HEK293 (cell line): Measurements from ENCODE around the gene NUP62.

Source experiments
- CTCF ChIA-PET: fragments of 350-600 bp; formaldehyde crosslinking; extraction: SDS; loops from one replicate; lab custom pipeline; 2021; ENCODE audit warnings: antibody characterized with exemption; lab: Yijun Ruan, JAX
- POLR2A ChIA-PET: fragments of 300-600 bp; formaldehyde crosslinking; extraction: SDS; loops from one replicate; lab custom pipeline; 2020; ENCODE audit warnings: antibody characterized with exemption, inconsistent platforms; lab: Yijun Ruan, JAX
- H3K27ac ChIP-seq: fragments of 200-500 bp; sonication (Bioruptor generic); 2 replicates; pipeline ENCODE4 v1.5.1; 2014; ENCODE audit warnings: low read depth, low read length, control low read depth, inconsistent platforms; ENCODE audit errors: extremely low read depth
- H3K36me3 ChIP-seq, 2 experiments: fragments of 200-500 bp in 1 of 2; sonication (Bioruptor generic) in 1 of 2; 1 replicate in 1 of 2; 2 replicates in 1 of 2; pipeline ENCODE4 v1.5.1; 2014 to 2017; ENCODE audit warnings: inconsistent platforms in 2 of 2, low read length in 2 of 2; ENCODE audit not compliant: control insufficient read depth in 2 of 2, insufficient read depth in 1 of 2
- H3K4me1 ChIP-seq: fragments of 200-500 bp; sonication (Bioruptor generic); 2 replicates; pipeline ENCODE4 v1.5.1; 2014; ENCODE audit warnings: mild to moderate bottlenecking, low read length, inconsistent platforms; ENCODE audit not compliant: control insufficient read depth, insufficient read depth
- H3K4me3 ChIP-seq: 2 replicates; pipeline ENCODE4 v1.5.1; 2011; ENCODE audit warnings: low read depth, mild to moderate bottlenecking, control low read depth, low read length, moderate library complexity
- H3K9me3 ChIP-seq: fragments of 200-500 bp; sonication (Bioruptor generic); 2 replicates; pipeline ENCODE4 v1.5.1; 2014; ENCODE audit warnings: low read depth, low read length, inconsistent platforms; ENCODE audit not compliant: control insufficient read depth, insufficient read depth
- CTCF ChIP-seq: fragments of 450-650 bp; formaldehyde crosslinking; IDR thresholded peaks from 2 replicates; pipeline ENCODE4 v1.5.1; 2016; ENCODE audit warnings: missing biosample characterization, missing genetic modification characterization
- SP2 ChIP-seq: fragments of 450-650 bp; formaldehyde crosslinking; IDR thresholded peaks from 2 replicates; pipeline ENCODE4 v1.5.1; 2016; ENCODE audit warnings: missing biosample characterization, missing genetic modification characterization
- TCF7L2 ChIP-seq: IDR thresholded peaks from 2 replicates; pipeline ENCODE4 v1.6.1; 2011; ENCODE audit warnings: low read depth, mild to moderate bottlenecking, inconsistent platforms, low read length, moderate library complexity, borderline replicate concordance
- YY1 ChIP-seq: fragments of 450-650 bp; formaldehyde crosslinking; IDR thresholded peaks from 2 replicates; pipeline ENCODE4 v1.5.1; 2018; ENCODE audit warnings: missing biosample characterization, missing genetic modification characterization
- ZBTB10 ChIP-seq: fragments of 450-650 bp; formaldehyde crosslinking; IDR thresholded peaks from 2 replicates; pipeline ENCODE4 v1.5.1; 2016; ENCODE audit warnings: missing biosample characterization, missing genetic modification characterization
- ZBTB8A ChIP-seq: fragments of 450-650 bp; formaldehyde crosslinking; IDR thresholded peaks from 2 replicates; pipeline ENCODE4 v1.5.1; 2016; ENCODE audit warnings: missing biosample characterization, missing genetic modification characterization
- ZEB2 ChIP-seq: fragments of 450-650 bp; formaldehyde crosslinking; IDR thresholded peaks from 2 replicates; pipeline ENCODE4 v1.5.1; 2016; ENCODE audit warnings: missing biosample characterization, missing genetic modification characterization
- ZNF133 ChIP-seq: fragments of 450-650 bp; formaldehyde crosslinking; IDR thresholded peaks from 2 replicates; pipeline ENCODE4 v1.5.1; 2016; ENCODE audit warnings: missing biosample characterization, missing genetic modification characterization
- ZNF24 ChIP-seq: fragments of 450-650 bp; formaldehyde crosslinking; IDR thresholded peaks from 2 replicates; pipeline ENCODE4 v1.5.1; 2016; ENCODE audit warnings: missing biosample characterization, missing genetic modification characterization
- ZNF274 ChIP-seq, 2 experiments: fragments of 200-500 bp in 1 of 2; fragments of 450-650 bp in 1 of 2; sonication (Bioruptor generic) in 1 of 2; formaldehyde crosslinking in 1 of 2; IDR thresholded peaks; 2 replicates each; pipeline versions ENCODE4 v1.5.1 to v1.6.1; 2014 to 2016; ENCODE audit warnings: borderline replicate concordance in 1 of 2, inconsistent platforms in 1 of 2, low read length in 1 of 2, missing biosample characterization in 1 of 2, missing genetic modification characterization in 1 of 2
- ZNF350 ChIP-seq: fragments of 450-650 bp; formaldehyde crosslinking; IDR thresholded peaks from 2 replicates; pipeline ENCODE4 v1.5.0; 2017; ENCODE audit warnings: missing biosample characterization, mild to moderate bottlenecking, missing genetic modification characterization
- ZNF423 ChIP-seq: fragments of 450-650 bp; formaldehyde crosslinking; IDR thresholded peaks from 2 replicates; pipeline ENCODE4 v1.5.1; 2016; ENCODE audit warnings: missing biosample characterization, missing genetic modification characterization
- ZNF488 ChIP-seq: fragments of 450-650 bp; formaldehyde crosslinking; IDR thresholded peaks from 2 replicates; pipeline ENCODE4 v1.5.1; 2016; ENCODE audit warnings: missing biosample characterization, missing genetic modification characterization
- ZNF560 ChIP-seq: fragments of 450-650 bp; formaldehyde crosslinking; IDR thresholded peaks from 2 replicates; pipeline ENCODE4 v1.5.1; 2017; ENCODE audit warnings: missing biosample characterization, missing genetic modification characterization, borderline replicate concordance
- ZNF677 ChIP-seq: fragments of 450-650 bp; IDR thresholded peaks from 2 replicates; pipeline ENCODE4 v1.5.0; 2018; ENCODE audit warnings: missing biosample characterization, mild to moderate bottlenecking, missing genetic modification characterization, moderate library complexity
- ZNF701 ChIP-seq: fragments of 450-650 bp; formaldehyde crosslinking; IDR thresholded peaks from 2 replicates; pipeline ENCODE4 v1.5.1; 2016; ENCODE audit warnings: missing biosample characterization, missing genetic modification characterization
- ZNF76 ChIP-seq: fragments of 450-650 bp; formaldehyde crosslinking; IDR thresholded peaks from 2 replicates; pipeline ENCODE4; 2016; ENCODE audit warnings: low read depth, missing biosample characterization, missing genetic modification characterization, borderline replicate concordance
- ZNF777 ChIP-seq: fragments of 450-650 bp; formaldehyde crosslinking; IDR thresholded peaks from 2 replicates; pipeline ENCODE4 v1.5.1; 2017; ENCODE audit warnings: missing biosample characterization, missing genetic modification characterization, borderline replicate concordance
- ZNF791 ChIP-seq: fragments of 450-650 bp; formaldehyde crosslinking; IDR thresholded peaks from 2 replicates; pipeline ENCODE4 v1.5.1; 2016; ENCODE audit warnings: missing biosample characterization, missing genetic modification characterization
- TF ChIP-seq, protein P1 (sequence below): fragments of 450-650 bp; formaldehyde crosslinking; IDR thresholded peaks from 2 replicates; pipeline ENCODE4 v1.5.1; 2016; ENCODE audit warnings: missing biosample characterization, missing genetic modification characterization
- TF ChIP-seq, protein P2 (sequence below): fragments of 450-650 bp; formaldehyde crosslinking; IDR thresholded peaks from 2 replicates; pipeline ENCODE4 v1.5.1; 2017; ENCODE audit warnings: missing biosample characterization, mild to moderate bottlenecking, missing genetic modification characterization, moderate library complexity
- TF ChIP-seq, protein P3 (sequence below): fragments of 450-650 bp; IDR thresholded peaks from 2 replicates; pipeline ENCODE4 v1.5.1; 2018; ENCODE audit warnings: missing biosample characterization, missing genetic modification characterization

NUP62 gene

GRCh38 chr19:49877020-49877878 lies 52.1 kb downstream of the NUP62 start, which contains the start of the genes AKT1S1 and TBC1D17 (continued):
- no peak for TF ChIP-seq ZNF274 (IDR thresholded peaks at IDR 0.05; ENCODE audit: low read length)
- no peak for TF ChIP-seq ZNF274 (tag by site-specific recombination; IDR thresholded peaks at IDR 0.05; ENCODE audit: borderline replicate concordance)
- no peak for TF ChIP-seq TCF7L2
- peak; percentile 20; the same call in 1 of the 2 replicates for TF ChIP-seq ZNF24 (tag by site-specific recombination)
- TF ChIP-seq ZNF677 (tag by site-specific recombination): no peak
- peak; percentile 80 for TF ChIP-seq ZNF777 (tag by site-specific recombination)
- no peak for TF ChIP-seq ZNF350 (tag by site-specific recombination)
- no peak for TF ChIP-seq ZNF423
- peak; percentile 29; the same call in 1 of the 2 replicates for TF ChIP-seq ZBTB8A (tag by site-specific recombination)
- TF ChIP-seq ZNF488 (tag by site-specific recombination): no peak
- 0 out of 2 replicates have a peak, but pooled peaks have one; percentile 30 for TF ChIP-seq ZBTB10 (tag by site-specific recombination)
- no peak for TF ChIP-seq ZNF560 (tag by site-specific recombination)
- TF ChIP-seq, protein P1, sequence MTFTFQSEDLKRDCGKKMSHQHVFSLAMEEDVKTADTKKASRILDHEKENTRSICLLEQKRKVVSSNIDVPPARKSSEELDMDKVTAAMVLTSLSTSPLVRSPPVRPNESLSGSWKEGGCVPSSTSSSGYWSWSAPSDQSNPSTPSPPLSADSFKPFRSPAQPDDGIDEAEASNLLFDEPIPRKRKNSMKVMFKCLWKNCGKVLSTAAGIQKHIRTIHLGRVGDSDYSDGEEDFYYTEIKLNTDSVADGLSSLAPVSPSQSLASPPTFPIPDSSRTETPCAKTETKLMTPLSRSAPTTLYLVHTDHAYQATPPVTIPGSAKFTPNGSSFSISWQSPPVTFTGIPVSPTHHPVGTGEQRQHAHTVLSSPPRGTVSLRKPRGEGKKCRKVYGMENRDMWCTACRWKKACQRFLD (tag by site-specific recombination): no peak
- TF ChIP-seq, protein P2, sequence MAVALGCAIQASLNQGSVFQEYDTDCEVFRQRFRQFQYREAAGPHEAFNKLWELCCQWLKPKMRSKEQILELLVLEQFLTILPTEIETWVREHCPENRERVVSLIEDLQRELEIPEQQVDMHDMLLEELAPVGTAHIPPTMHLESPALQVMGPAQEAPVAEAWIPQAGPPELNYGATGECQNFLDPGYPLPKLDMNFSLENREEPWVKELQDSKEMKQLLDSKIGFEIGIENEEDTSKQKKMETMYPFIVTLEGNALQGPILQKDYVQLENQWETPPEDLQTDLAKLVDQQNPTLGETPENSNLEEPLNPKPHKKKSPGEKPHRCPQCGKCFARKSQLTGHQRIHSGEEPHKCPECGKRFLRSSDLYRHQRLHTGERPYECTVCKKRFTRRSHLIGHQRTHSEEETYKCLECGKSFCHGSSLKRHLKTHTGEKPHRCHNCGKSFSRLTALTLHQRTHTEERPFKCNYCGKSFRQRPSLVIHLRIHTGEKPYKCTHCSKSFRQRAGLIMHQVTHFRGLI: no peak

- H3K36me3 ChIP-seq: peaks cover 3 to 43% of the 10 kb centered on the region in 2 experiments; a peak in 2 of 3 replicates
- TF ChIP-seq CTCF (no peak), YY1 (tag by site-specific recombination) (peak; percentile 99), ZNF791 (no peak), ZNF76 (tag by site-specific recombination) (peak; percentile 82; the same call in 1 of the 2 replicates), ZNF701 (tag by site-specific recombination) (0 out of 2 replicates have a peak, but pooled peaks have one; percentile 42), SP2 (tag by site-specific recombination) (peak; percentile 87), ZNF133 (tag by site-specific recombination) (peak; percentile 23; the same call in 1 of the 2 replicates), ZEB2 (tag by site-specific recombination) (peak; percentile 51; the same call in 1 of the 2 replicates)
- TF ChIP-seq, protein P3, sequence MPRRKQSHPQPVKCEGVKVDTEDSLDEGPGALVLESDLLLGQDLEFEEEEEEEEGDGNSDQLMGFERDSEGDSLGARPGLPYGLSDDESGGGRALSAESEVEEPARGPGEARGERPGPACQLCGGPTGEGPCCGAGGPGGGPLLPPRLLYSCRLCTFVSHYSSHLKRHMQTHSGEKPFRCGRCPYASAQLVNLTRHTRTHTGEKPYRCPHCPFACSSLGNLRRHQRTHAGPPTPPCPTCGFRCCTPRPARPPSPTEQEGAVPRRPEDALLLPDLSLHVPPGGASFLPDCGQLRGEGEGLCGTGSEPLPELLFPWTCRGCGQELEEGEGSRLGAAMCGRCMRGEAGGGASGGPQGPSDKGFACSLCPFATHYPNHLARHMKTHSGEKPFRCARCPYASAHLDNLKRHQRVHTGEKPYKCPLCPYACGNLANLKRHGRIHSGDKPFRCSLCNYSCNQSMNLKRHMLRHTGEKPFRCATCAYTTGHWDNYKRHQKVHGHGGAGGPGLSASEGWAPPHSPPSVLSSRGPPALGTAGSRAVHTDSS (tag by site-specific recombination): no peak
Measured at GRCh38 chr19:49876422-49877019, 52.8 kb downstream of the NUP62 start.

More at GRCh38 chr19:49876422-49877019, 52.8 kb downstream of the NUP62 start:
- CTCF ChIA-PET: interaction anchor here (0.6 kb wide), 1 partner anchor 271 kb away, joined by 3 read pairs; no protein-coding TSS in a partner anchor
- Histone ChIP-seq H3K9me3 (no peaks in the 10 kb centered on the region), H3K4me1 (peaks cover 9% of the 10 kb centered on the region), H3K4me3 (peak overlapping the region; percentile 79), H3K27ac (peak overlapping the region; percentile 94)
- POLR2A ChIA-PET: interaction anchor here (0.6 to 4.8 kb wide), 20 partner anchors 8 to 236 kb away, joined by 3 to 41 read pairs (median 6); partner anchors contain the start of genes AP2A1, ATF5, FUZ and NUP62
